HL-60 (cell line): ENCODE results near the gene RPF1.

Experiments
- DNase-seq, 2 experiments: peaks; one replicate each; pipeline ENCODE4 v3.0.0-alpha.2; 2010 to 2020; ENCODE audit warnings: low read depth in 1 of 2, low spot score in 1 of 2
- H3K27ac ChIP-seq: fragments of 250-450 bp; sonication (Bioruptor Pico); replicated peaks from 2 replicates; pipeline ENCODE4 v1.5.1; 2020; ENCODE audit warnings: mild to moderate bottlenecking, moderate library complexity
- H3K27me3 ChIP-seq: fragments of 250-450 bp; sonication (Bioruptor Pico); 2 replicates; pipeline ENCODE4 v1.5.1; 2021; ENCODE audit warnings: mild to moderate bottlenecking, moderate library complexity; ENCODE audit not compliant: insufficient read depth, poor library complexity, severe bottlenecking
- H3K4me3 ChIP-seq: replicated peaks from 2 replicates; pipeline ENCODE4 v1.5.1; 2011; ENCODE audit warnings: mild to moderate bottlenecking, control low read depth, low read length; ENCODE audit not compliant: insufficient read depth
- GABPA ChIP-seq: IDR thresholded peaks from 2 replicates; pipeline ENCODE4 v1.6.1; 2012; ENCODE audit warnings: low read depth
- POLR2AphosphoS5 ChIP-seq: IDR thresholded peaks from 2 replicates; pipeline ENCODE4 v1.6.1; 2012; ENCODE audit warnings: low read depth
- SPI1 ChIP-seq: IDR thresholded peaks from 2 replicates; pipeline ENCODE4 v1.6.1; 2012; ENCODE audit warnings: low read depth, mild to moderate bottlenecking, borderline replicate concordance
- TF ChIP-seq, protein P1 (sequence below): IDR thresholded peaks from one replicate; pipeline ENCODE4 v1.5.1; 2011; ENCODE audit warnings: low read length, control low read depth, inconsistent platforms; ENCODE audit not compliant: insufficient read depth
- TF ChIP-seq, protein P2 (sequence below): IDR thresholded peaks from 2 replicates; pipeline ENCODE4 v1.6.1; 2012; ENCODE audit warnings: low read depth; ENCODE audit not compliant: insufficient replicate concordance

Gene RPF1

DNA sequence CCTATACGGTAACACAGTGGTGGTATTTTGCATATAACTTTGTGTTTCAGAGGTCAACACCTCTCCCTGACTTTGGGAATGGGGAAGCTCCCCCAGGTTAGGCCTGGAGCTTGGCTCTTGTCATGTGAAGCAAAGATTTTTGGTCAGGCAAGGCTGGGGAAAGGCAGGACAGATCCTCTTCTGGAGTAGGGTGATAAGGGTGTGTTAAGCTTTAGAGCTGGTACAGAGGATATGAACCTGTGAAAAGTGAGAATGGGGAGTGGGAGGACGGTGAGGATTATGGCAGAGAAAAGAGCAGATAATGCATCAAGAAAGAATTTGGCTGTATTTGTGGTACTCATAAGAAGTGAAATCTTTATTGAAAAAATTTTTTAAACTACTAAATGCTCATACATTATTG lies 2.3 kb downstream of the RPF1 start:
- no peak overlapping the region for H3K27ac ChIP-seq
- H3K27me3 ChIP-seq = no peaks in the 10 kb centered on the region
- TF ChIP-seq, protein P1, sequence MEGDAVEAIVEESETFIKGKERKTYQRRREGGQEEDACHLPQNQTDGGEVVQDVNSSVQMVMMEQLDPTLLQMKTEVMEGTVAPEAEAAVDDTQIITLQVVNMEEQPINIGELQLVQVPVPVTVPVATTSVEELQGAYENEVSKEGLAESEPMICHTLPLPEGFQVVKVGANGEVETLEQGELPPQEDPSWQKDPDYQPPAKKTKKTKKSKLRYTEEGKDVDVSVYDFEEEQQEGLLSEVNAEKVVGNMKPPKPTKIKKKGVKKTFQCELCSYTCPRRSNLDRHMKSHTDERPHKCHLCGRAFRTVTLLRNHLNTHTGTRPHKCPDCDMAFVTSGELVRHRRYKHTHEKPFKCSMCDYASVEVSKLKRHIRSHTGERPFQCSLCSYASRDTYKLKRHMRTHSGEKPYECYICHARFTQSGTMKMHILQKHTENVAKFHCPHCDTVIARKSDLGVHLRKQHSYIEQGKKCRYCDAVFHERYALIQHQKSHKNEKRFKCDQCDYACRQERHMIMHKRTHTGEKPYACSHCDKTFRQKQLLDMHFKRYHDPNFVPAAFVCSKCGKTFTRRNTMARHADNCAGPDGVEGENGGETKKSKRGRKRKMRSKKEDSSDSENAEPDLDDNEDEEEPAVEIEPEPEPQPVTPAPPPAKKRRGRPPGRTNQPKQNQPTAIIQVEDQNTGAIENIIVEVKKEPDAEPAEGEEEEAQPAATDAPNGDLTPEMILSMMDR = no peak
- TF ChIP-seq, protein P2, sequence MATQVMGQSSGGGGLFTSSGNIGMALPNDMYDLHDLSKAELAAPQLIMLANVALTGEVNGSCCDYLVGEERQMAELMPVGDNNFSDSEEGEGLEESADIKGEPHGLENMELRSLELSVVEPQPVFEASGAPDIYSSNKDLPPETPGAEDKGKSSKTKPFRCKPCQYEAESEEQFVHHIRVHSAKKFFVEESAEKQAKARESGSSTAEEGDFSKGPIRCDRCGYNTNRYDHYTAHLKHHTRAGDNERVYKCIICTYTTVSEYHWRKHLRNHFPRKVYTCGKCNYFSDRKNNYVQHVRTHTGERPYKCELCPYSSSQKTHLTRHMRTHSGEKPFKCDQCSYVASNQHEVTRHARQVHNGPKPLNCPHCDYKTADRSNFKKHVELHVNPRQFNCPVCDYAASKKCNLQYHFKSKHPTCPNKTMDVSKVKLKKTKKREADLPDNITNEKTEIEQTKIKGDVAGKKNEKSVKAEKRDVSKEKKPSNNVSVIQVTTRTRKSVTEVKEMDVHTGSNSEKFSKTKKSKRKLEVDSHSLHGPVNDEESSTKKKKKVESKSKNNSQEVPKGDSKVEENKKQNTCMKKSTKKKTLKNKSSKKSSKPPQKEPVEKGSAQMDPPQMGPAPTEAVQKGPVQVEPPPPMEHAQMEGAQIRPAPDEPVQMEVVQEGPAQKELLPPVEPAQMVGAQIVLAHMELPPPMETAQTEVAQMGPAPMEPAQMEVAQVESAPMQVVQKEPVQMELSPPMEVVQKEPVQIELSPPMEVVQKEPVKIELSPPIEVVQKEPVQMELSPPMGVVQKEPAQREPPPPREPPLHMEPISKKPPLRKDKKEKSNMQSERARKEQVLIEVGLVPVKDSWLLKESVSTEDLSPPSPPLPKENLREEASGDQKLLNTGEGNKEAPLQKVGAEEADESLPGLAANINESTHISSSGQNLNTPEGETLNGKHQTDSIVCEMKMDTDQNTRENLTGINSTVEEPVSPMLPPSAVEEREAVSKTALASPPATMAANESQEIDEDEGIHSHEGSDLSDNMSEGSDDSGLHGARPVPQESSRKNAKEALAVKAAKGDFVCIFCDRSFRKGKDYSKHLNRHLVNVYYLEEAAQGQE = no peak
- no peak for TF ChIP-seq SPI1
- TF ChIP-seq GABPA = no peak
- TF ChIP-seq POLR2AphosphoS5 = no peak
- DNase-seq = no peak
- H3K4me3 ChIP-seq = no peak overlapping the region

DNA sequence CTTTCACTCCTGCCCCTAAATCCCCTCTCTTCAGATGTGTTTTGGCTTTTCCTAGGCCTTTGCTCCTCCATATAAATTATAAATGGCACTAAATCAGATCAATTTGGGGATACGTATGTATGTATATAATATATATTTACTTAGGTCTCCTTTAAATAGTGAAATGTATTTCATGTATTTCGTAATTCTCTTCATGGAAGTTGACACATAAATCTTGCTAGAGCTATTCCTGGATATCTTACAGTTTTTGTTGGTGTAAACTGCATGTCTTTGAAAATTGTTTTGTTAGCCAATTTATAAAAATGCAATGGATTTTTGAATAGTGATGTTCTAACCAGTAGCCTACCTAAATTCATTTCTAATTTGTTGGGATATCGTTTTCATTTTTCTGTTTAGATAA lies 9.0 kb downstream of the RPF1 start:
- DNase-seq = no peak
- TF ChIP-seq GABPA (no peak), SPI1 (no peak), POLR2AphosphoS5 (no peak)
- TF ChIP-seq, protein P1 = no peak
- TF ChIP-seq, protein P2 = no peak
- Histone ChIP-seq H3K27me3 (no peaks in the 10 kb centered on the region), H3K27ac (no peak overlapping the region), H3K4me3 (no peak overlapping the region)

DNA sequence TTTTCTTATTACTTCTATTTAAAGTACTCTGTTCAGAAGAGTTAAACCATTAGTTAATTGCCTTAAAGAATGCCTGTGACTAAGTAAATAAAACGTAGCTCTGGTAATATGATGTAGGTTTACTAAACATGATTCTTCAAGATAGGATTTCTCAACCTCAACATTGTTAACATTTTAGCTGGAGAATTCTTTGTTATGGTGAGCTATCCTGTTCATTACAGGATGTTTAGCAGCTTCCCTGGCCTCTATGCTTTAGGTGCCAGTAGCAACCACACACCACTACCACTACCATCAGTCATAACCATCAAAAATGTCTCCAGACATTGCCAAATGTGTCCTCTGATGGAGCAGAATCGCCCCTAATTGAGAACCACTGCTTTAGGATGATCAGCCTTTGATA lies 10.7 kb downstream of the RPF1 start:
- no peak for DNase-seq
- Histone ChIP-seq H3K27ac (no peak overlapping the region), H3K27me3 (no peaks in the 10 kb centered on the region), H3K4me3 (no peak overlapping the region)
- no peak for TF ChIP-seq GABPA
- TF ChIP-seq, protein P2 = no peak

GRCh38 chr1:84492726-84493125 lies 13.7 kb downstream of the RPF1 start:
- Histone ChIP-seq H3K27me3 (no peaks in the 10 kb centered on the region), H3K4me3 (no peak overlapping the region), H3K27ac (no peak overlapping the region)
- DNase-seq = no peak
- TF ChIP-seq POLR2AphosphoS5 (no peak), SPI1 (no peak), GABPA (no peak)
- TF ChIP-seq, protein P2 = no peak
- TF ChIP-seq, protein P1 = no peak
